Central memory CD8-positive, alpha-beta T cell (primary cell): ENCODE data around the gene MAP1LC3B.

Experiments
- ATAC-seq: fragments of 150-1000 bp; cut with Tn5 transposase; replicated peaks from 2 replicates; pipeline ENCODE4 v1.10.0; 2022; ENCODE audit warnings: mild to moderate bottlenecking, moderate FRiP score, moderate number of reproducible peaks; ENCODE audit not compliant: poor library complexity, severe bottlenecking; ENCODE audit errors: extremely low read depth
- DNase-seq, 2 donors: peaks; one replicate each; pipeline ENCODE4 v3.0.0; 2021; ENCODE audit warnings: low spot score in 2 of 2
- H3K27ac Mint-ChIP-seq: one replicate; pipeline ENCODE4 v1.8.0; 2022; ENCODE audit warnings: low read depth, mild to moderate bottlenecking, moderate library complexity, mixed read lengths
- H3K27me3 Mint-ChIP-seq: one replicate; pipeline ENCODE4 v1.8.0; 2022; ENCODE audit warnings: mixed read lengths
- H3K36me3 Mint-ChIP-seq: one replicate; pipeline ENCODE4 v1.8.0; 2022; ENCODE audit warnings: mild to moderate bottlenecking, moderate library complexity, mixed read lengths; ENCODE audit not compliant: insufficient read depth
- H3K4me1 Mint-ChIP-seq: one replicate; pipeline ENCODE4 v1.8.0; 2022; ENCODE audit warnings: mixed read lengths
- H3K4me3 Mint-ChIP-seq: one replicate; pipeline ENCODE4 v1.8.0; 2022; ENCODE audit warnings: mild to moderate bottlenecking, moderate library complexity, mixed read lengths
- H3K9me3 Mint-ChIP-seq: one replicate; pipeline ENCODE4 v1.8.0; 2022; ENCODE audit warnings: mixed read lengths

The MAP1LC3B gene

GRCh38 chr16:87410968-87411367 is 18.8 kb downstream of the MAP1LC3B start:
- ATAC-seq (no peak), DNase-seq (no peak)
- H3K36me3 Mint-ChIP-seq, result peaks cover 15% of the 10 kb centered on the region
- no peak overlapping the region for H3K27ac Mint-ChIP-seq
- H3K4me3 Mint-ChIP-seq, result no peak overlapping the region
- no peaks in the 10 kb centered on the region for H3K4me1 Mint-ChIP-seq
- H3K9me3 Mint-ChIP-seq, result no peaks in the 10 kb centered on the region
- no peaks in the 10 kb centered on the region for H3K27me3 Mint-ChIP-seq

- Mint-ChIP-seq H3K27me3 (no peaks in the 10 kb centered on the region), H3K4me3 (no peak overlapping the region), H3K36me3 (peaks cover 15% of the 10 kb centered on the region), H3K9me3 (no peaks in the 10 kb centered on the region), H3K4me1 (no peaks in the 10 kb centered on the region), H3K27ac (peak overlapping the region; percentile 86)
- ATAC-seq, result no peak
- no peak for DNase-seq
Observed at GRCh38 chr16:87411375-87412271, 19.5 kb downstream of the MAP1LC3B start.

- ATAC-seq (no peak), DNase-seq (no peak)
- H3K27me3 Mint-ChIP-seq, result no peaks in the 10 kb centered on the region
- no peaks in the 10 kb centered on the region for H3K9me3 Mint-ChIP-seq
- peaks cover 11% of the 10 kb centered on the region for H3K36me3 Mint-ChIP-seq
- H3K27ac Mint-ChIP-seq, result no peak overlapping the region
- H3K4me1 Mint-ChIP-seq, result no peaks in the 10 kb centered on the region
- H3K4me3 Mint-ChIP-seq, result no peak overlapping the region
Observed at GRCh38 chr16:87412371-87412995, 20.3 kb downstream of the MAP1LC3B start.

GRCh38 chr16:87412996-87413421 is 20.9 kb downstream of the MAP1LC3B start:
- ATAC-seq, result no peak
- Mint-ChIP-seq H3K27me3 (no peaks in the 10 kb centered on the region), H3K4me1 (no peaks in the 10 kb centered on the region), H3K9me3 (no peaks in the 10 kb centered on the region), H3K27ac (no peak overlapping the region), H3K36me3 (peaks cover 8% of the 10 kb centered on the region), H3K4me3 (no peak overlapping the region)
- no peak for DNase-seq

DNA sequence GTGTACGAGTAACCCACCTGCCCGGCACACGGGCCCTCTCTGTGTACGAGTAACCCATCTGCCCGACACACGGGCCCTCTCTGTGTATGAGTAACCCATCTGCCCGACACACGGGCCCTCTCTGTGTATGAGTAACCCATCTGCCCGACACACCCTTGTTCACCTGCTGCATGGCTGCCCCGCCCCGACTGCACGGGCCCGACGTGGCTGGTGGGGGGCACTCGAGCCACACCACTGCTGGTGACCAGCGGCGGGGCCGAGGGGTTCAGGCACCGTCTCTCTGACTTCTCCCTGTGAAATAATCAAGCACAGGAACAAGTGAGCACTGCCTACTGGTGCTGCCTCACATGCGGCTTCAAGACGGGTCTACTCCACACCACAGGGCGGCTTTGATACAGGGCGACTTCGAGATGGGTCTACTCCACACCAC is 22.1 kb downstream of the MAP1LC3B start:
- no peak for DNase-seq
- no peaks in the 10 kb centered on the region for H3K9me3 Mint-ChIP-seq
- no peaks in the 10 kb centered on the region for H3K27me3 Mint-ChIP-seq
- no peak overlapping the region for H3K4me3 Mint-ChIP-seq
- H3K36me3 Mint-ChIP-seq, result peaks cover 8% of the 10 kb centered on the region
- no peaks in the 10 kb centered on the region for H3K4me1 Mint-ChIP-seq
- H3K27ac Mint-ChIP-seq, result no peak overlapping the region
- ATAC-seq, result no peak

DNA sequence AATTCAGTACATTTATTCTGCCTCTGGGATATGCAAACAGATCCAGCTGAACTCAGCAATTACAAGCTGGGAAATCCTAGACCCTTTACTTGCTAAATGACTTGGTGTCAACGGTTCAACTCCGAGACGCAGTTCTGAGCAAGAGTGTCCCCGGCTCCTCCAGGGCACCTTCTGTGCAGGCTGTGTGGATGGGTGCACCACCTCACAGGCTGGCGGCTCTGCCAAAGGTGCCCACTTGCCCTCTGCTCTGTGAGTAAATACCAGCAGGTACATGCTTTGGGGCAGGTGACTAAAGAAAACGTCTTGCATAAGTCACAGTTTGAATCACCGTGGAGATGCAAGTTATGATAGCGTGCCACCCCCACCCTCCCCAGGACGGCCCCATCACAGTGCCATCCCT is 23.3 kb downstream of the MAP1LC3B start:
- ATAC-seq (no peak), DNase-seq (no peak)
- Mint-ChIP-seq H3K27ac (no peak overlapping the region), H3K4me3 (no peak overlapping the region), H3K4me1 (no peaks in the 10 kb centered on the region), H3K9me3 (no peaks in the 10 kb centered on the region), H3K27me3 (no peaks in the 10 kb centered on the region), H3K36me3 (peaks cover 10% of the 10 kb centered on the region)

GRCh38 chr16:87416826-87417527 is 24.8 kb downstream of the MAP1LC3B start:
- ATAC-seq (no peak), DNase-seq (no peak)
- Mint-ChIP-seq H3K4me3 (no peak overlapping the region), H3K4me1 (no peaks in the 10 kb centered on the region), H3K36me3 (peaks cover 12% of the 10 kb centered on the region), H3K27ac (no peak overlapping the region), H3K9me3 (no peaks in the 10 kb centered on the region), H3K27me3 (no peaks in the 10 kb centered on the region)

GRCh38 chr16:87417528-87417910 is 25.4 kb downstream of the MAP1LC3B start:
- Mint-ChIP-seq H3K36me3 (peaks cover 12% of the 10 kb centered on the region), H3K4me1 (no peaks in the 10 kb centered on the region), H3K4me3 (no peak overlapping the region), H3K27ac (no peak overlapping the region), H3K27me3 (no peaks in the 10 kb centered on the region), H3K9me3 (no peaks in the 10 kb centered on the region)
- no peak for DNase-seq
- no peak for ATAC-seq

GRCh38 chr16:87418216-87418615 is 26.1 kb downstream of the MAP1LC3B start:
- no peaks in the 10 kb centered on the region for H3K9me3 Mint-ChIP-seq
- no peaks in the 10 kb centered on the region for H3K4me1 Mint-ChIP-seq
- H3K4me3 Mint-ChIP-seq, result no peak overlapping the region
- H3K27me3 Mint-ChIP-seq, result no peaks in the 10 kb centered on the region
- peaks cover 15% of the 10 kb centered on the region for H3K36me3 Mint-ChIP-seq
- DNase-seq, result no peak
- ATAC-seq, result no peak
- no peak overlapping the region for H3K27ac Mint-ChIP-seq

DNA sequence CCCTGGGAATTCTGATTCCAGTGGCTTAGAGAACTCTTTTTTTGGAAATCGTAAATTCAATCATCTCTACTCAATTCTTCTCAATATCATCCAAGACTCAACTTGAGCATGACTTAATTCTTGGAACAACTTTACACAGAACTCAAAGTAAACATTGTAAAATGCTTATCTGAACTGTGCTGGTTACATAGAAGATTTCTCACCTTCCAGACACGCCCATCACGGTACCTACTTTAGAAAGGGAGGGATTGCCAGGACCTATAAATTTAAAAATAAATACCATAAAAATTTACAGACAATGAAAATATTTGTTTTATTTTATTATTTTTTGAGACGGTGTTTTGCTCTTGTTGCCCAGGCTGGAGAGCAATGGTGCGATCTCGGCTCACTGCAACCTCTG is 26.5 kb downstream of the MAP1LC3B start:
- Mint-ChIP-seq H3K36me3 (peaks cover 16% of the 10 kb centered on the region), H3K4me3 (no peak overlapping the region), H3K9me3 (no peaks in the 10 kb centered on the region), H3K27me3 (no peaks in the 10 kb centered on the region), H3K4me1 (no peaks in the 10 kb centered on the region), H3K27ac (no peak overlapping the region)
- ATAC-seq (no peak), DNase-seq (no peak)

GRCh38 chr16:87420026-87421002 is 28.2 kb downstream of the MAP1LC3B start:
- H3K27me3 Mint-ChIP-seq, result no peaks in the 10 kb centered on the region
- H3K9me3 Mint-ChIP-seq, result no peaks in the 10 kb centered on the region
- H3K36me3 Mint-ChIP-seq, result peaks cover 14% of the 10 kb centered on the region
- no peak overlapping the region for H3K27ac Mint-ChIP-seq
- DNase-seq (no peak), ATAC-seq (no peak)
- no peaks in the 10 kb centered on the region for H3K4me1 Mint-ChIP-seq
- no peak overlapping the region for H3K4me3 Mint-ChIP-seq
